ENCODE measurements around the gene MFGE8. TPM values are rescaled to one million over a fixed set of nuclear protein-coding genes. Genes with fewer than 3 reads are reported as not detected.
A peak's percentile ranks its signal among the peaks of the same experiment; 100 is the strongest.

The MFGE8 gene
- total and polyA plus RNA-seq, 9 of the 15 experiments (the other 6 are each of a cell fraction or from before 2014, with no cell fraction given): 2.3 to 142 (median 62.3) TPM

GRCh38 chr15:88950600-88951160 is 37.5 kb upstream of the MFGE8 start (continued):
- no peak for TF ChIP-seq ZEB2 (IDR thresholded peaks at IDR 0.05)
- no peak for TF ChIP-seq ZNF764 (CRISPR knock-in tag; IDR thresholded peaks at IDR 0.05; ENCODE audit: low read depth)
- no peak for TF ChIP-seq EGR1 (conservative IDR thresholded peaks at IDR 0.05)
- TF ChIP-seq HDAC6 (IDR thresholded peaks at IDR 0.05; ENCODE audit: low read depth, low read length): no peak
- TF ChIP-seq SLC30A9 (CRISPR knock-in tag; IDR thresholded peaks at IDR 0.05): no peak
- TF ChIP-seq POLR2B (IDR thresholded peaks at IDR 0.05; ENCODE audit: low read depth, partially characterized antibody): no peak
- TF ChIP-seq C11orf30 (IDR thresholded peaks at IDR 0.05; ENCODE audit: low read depth): no peak
- TF ChIP-seq ZNF592 (IDR thresholded peaks at IDR 0.05): peak; percentile 73
- no peak for TF ChIP-seq FOXK1 (CRISPR knock-in tag; IDR thresholded peaks at IDR 0.05; ENCODE audit: borderline replicate concordance)
- peak; percentile 83; the same call in 1 of the 2 replicates for TF ChIP-seq KLF6 (CRISPR knock-in tag; IDR thresholded peaks at IDR 0.05; ENCODE audit: borderline replicate concordance)
- no peak for TF ChIP-seq HMGN3 (IDR thresholded peaks at IDR 0.05; ENCODE audit: borderline replicate concordance, extremely low read depth, insufficient read length, low read depth, low read length)
- no peak for TF ChIP-seq POLR3A (IDR thresholded peaks at IDR 0.05; ENCODE audit: borderline replicate concordance, extremely low read depth, insufficient read depth, insufficient read length)
- no peak for TF ChIP-seq ZNF280B (CRISPR knock-in tag; IDR thresholded peaks at IDR 0.05)
- TF ChIP-seq NELFE (IDR thresholded peaks at IDR 0.05; ENCODE audit: insufficient read depth, insufficient read length): no peak
- no peak for TF ChIP-seq BACH1 (tag; IDR thresholded peaks at IDR 0.05)
- no peak for TF ChIP-seq ZNF707 (CRISPR knock-in tag; conservative IDR thresholded peaks at IDR 0.05)
- 0 out of 2 replicates have a peak, but pooled peaks have one; percentile 82 for TF ChIP-seq RREB1 (CRISPR knock-in tag; IDR thresholded peaks at IDR 0.05)
- no peak for TF ChIP-seq NFXL1 (CRISPR knock-in tag; IDR thresholded peaks at IDR 0.05)

Measured in K562 (cell line).